BLaER1 treated with 17β-estradiol and CSF1 and Interleukin-3, amounts not matched to agents 10 nM and 100 nM (cell line): Measurements from ENCODE around the gene WHRN.

Source experiments
- H3K27ac ChIP-seq, 11 experiments: shearing (Covaris generic); formaldehyde crosslinking; 2 replicates each; pipeline ENCODE4 v1.8.1; 2022
- H3K27me3 ChIP-seq, 11 experiments: shearing (Covaris generic); formaldehyde crosslinking; 2 replicates each; pipeline ENCODE4 v1.8.1; 2022
- H3K36me3 ChIP-seq, 11 experiments: shearing (Covaris generic); formaldehyde crosslinking; 2 replicates each; pipeline ENCODE4 v1.8.1; 2022
- H3K4me1 ChIP-seq, 10 experiments: shearing (Covaris generic); formaldehyde crosslinking; 2 replicates each; pipeline ENCODE4 v1.8.1; 2022
- H3K4me2 ChIP-seq, 11 experiments: shearing (Covaris generic); formaldehyde crosslinking; 2 replicates each; pipeline ENCODE4 v1.8.1; 2022
- H3K4me3 ChIP-seq, 10 experiments: shearing (Covaris generic); formaldehyde crosslinking; 2 replicates each; pipeline ENCODE4 v1.8.1; 2022
- H3K9ac ChIP-seq, 11 experiments: shearing (Covaris generic); formaldehyde crosslinking; 2 replicates each; pipeline ENCODE4 v1.8.1; 2022
- H3K9me3 ChIP-seq, 11 experiments: shearing (Covaris generic); formaldehyde crosslinking; replicated peaks in 1 of 11; 2 replicates each; pipeline ENCODE4 v1.8.1; 2022
- H4K20me1 ChIP-seq, 11 experiments: shearing (Covaris generic); formaldehyde crosslinking; 2 replicates each; pipeline ENCODE4 v1.8.1; 2022
- Cebpa-rat ChIP-seq, 11 experiments: shearing (Covaris generic); IDR thresholded peaks; 2 replicates each; pipeline ENCODE4 v1.8.1; 2022

The WHRN gene

GRCh38 chr9:114372921-114373448 is 132.3 kb downstream of the WHRN start:
- H3K4me1 ChIP-seq = peaks cover 91 to 97% (median 94%) of the 10 kb centered on the region in 10 experiments
- H3K9ac ChIP-seq = peak overlapping the region; percentile 73 to 97 (median 89)
- peak; percentile 55 to 97 (median 92); a peak in 19 of 22 replicates for TF ChIP-seq Cebpa-rat (IDR thresholded peaks at IDR 0.05)
- peaks cover 59 to 81% (median 73%) of the 10 kb centered on the region in 11 experiments for H3K36me3 ChIP-seq
- no peaks in the 10 kb centered on the region for H3K27me3 ChIP-seq
- H3K4me2 ChIP-seq = peak overlapping the region; percentile 87 to 98 (median 94)
- H3K9me3 ChIP-seq = no peaks in the 10 kb centered on the region
- H4K20me1 ChIP-seq = peaks cover 0 to 4% (median 0%) of the 10 kb centered on the region in 11 experiments; a peak in 3 of 22 replicates
- peak overlapping the region; percentile 85 to 100 (median 99) for H3K27ac ChIP-seq
- peak overlapping the region in 8 of 10 experiments; percentile 10 to 62 (median 48); a peak in 14 of 20 replicates for H3K4me3 ChIP-seq

- Histone ChIP-seq H3K36me3 (peaks cover 59 to 81% (median 73%) of the 10 kb centered on the region in 11 experiments), H3K9ac (peak overlapping the region; percentile 73 to 97 (median 89)), H3K27me3 (no peaks in the 10 kb centered on the region), H3K27ac (peak overlapping the region; percentile 79 to 100 (median 99)), H3K4me3 (peak overlapping the region; percentile 10 to 62 (median 48); a peak in 17 of 20 replicates), H3K4me1 (peaks cover 91 to 97% (median 94%) of the 10 kb centered on the region in 10 experiments), H3K4me2 (peak overlapping the region; percentile 87 to 98 (median 94)), H3K9me3 (no peaks in the 10 kb centered on the region), H4K20me1 (no peaks in the 10 kb centered on the region)
- no peak for TF ChIP-seq Cebpa-rat (IDR thresholded peaks at IDR 0.05)
These were observed 133.0 kb downstream of the WHRN start for GRCh38 chr9:114371973-114372917.

- H3K9me3 ChIP-seq = no peaks in the 10 kb centered on the region
- peak overlapping the region; percentile 87 to 98 (median 94) for H3K4me2 ChIP-seq
- no peaks in the 10 kb centered on the region for H3K27me3 ChIP-seq
- H4K20me1 ChIP-seq = no peaks in the 10 kb centered on the region
- peak overlapping the region in 9 of 10 experiments; percentile 29 to 62 (median 48); a peak in 16 of 20 replicates for H3K4me3 ChIP-seq
- peak overlapping the region; percentile 73 to 97 (median 89); a peak in 21 of 22 replicates for H3K9ac ChIP-seq
- no peak for TF ChIP-seq Cebpa-rat (IDR thresholded peaks at IDR 0.05)
- peaks cover 91 to 97% (median 94%) of the 10 kb centered on the region in 10 experiments for H3K4me1 ChIP-seq
- H3K36me3 ChIP-seq = peaks cover 54 to 78% (median 69%) of the 10 kb centered on the region in 11 experiments
- peak overlapping the region; percentile 79 to 100 (median 99) for H3K27ac ChIP-seq
These were observed 133.8 kb downstream of the WHRN start for GRCh38 chr9:114371343-114371944.

- Histone ChIP-seq H3K27me3 (no peaks in the 10 kb centered on the region), H3K9ac (peak overlapping the region; percentile 30 to 97 (median 89); a peak in 19 of 22 replicates), H3K4me1 (peaks cover 93 to 99% (median 96%) of the 10 kb centered on the region in 10 experiments), H3K4me3 (peak overlapping the region in 7 of 10 experiments; percentile 34 to 62 (median 48); a peak in 13 of 20 replicates), H3K36me3 (peaks cover 54 to 78% (median 69%) of the 10 kb centered on the region in 11 experiments), H3K27ac (peak overlapping the region; percentile 79 to 100 (median 99); a peak in 21 of 22 replicates), H3K4me2 (peak overlapping the region; percentile 87 to 98 (median 94)), H4K20me1 (no peaks in the 10 kb centered on the region), H3K9me3 (no peaks in the 10 kb centered on the region)
- no peak for TF ChIP-seq Cebpa-rat (IDR thresholded peaks at IDR 0.05)
These were observed 134.3 kb downstream of the WHRN start for GRCh38 chr9:114370968-114371320.

GRCh38 chr9:114370251-114370967 is 134.9 kb downstream of the WHRN start:
- no peaks in the 10 kb centered on the region for H4K20me1 ChIP-seq
- peak overlapping the region in 8 of 10 experiments; percentile 5 to 57 (median 48); a peak in 16 of 20 replicates for H3K4me3 ChIP-seq
- peaks cover 96 to 100% (median 97%) of the 10 kb centered on the region in 10 experiments for H3K4me1 ChIP-seq
- TF ChIP-seq Cebpa-rat (IDR thresholded peaks at IDR 0.05) = no peak
- H3K9me3 ChIP-seq = no peaks in the 10 kb centered on the region; a peak in 1 of 22 replicates
- H3K4me2 ChIP-seq = peak overlapping the region; percentile 87 to 98 (median 94)
- H3K36me3 ChIP-seq = peaks cover 53 to 79% (median 71%) of the 10 kb centered on the region in 11 experiments
- no peaks in the 10 kb centered on the region for H3K27me3 ChIP-seq
- H3K9ac ChIP-seq = peak overlapping the region; percentile 73 to 97 (median 89)
- peak overlapping the region; percentile 73 to 100 (median 99) for H3K27ac ChIP-seq

DNA sequence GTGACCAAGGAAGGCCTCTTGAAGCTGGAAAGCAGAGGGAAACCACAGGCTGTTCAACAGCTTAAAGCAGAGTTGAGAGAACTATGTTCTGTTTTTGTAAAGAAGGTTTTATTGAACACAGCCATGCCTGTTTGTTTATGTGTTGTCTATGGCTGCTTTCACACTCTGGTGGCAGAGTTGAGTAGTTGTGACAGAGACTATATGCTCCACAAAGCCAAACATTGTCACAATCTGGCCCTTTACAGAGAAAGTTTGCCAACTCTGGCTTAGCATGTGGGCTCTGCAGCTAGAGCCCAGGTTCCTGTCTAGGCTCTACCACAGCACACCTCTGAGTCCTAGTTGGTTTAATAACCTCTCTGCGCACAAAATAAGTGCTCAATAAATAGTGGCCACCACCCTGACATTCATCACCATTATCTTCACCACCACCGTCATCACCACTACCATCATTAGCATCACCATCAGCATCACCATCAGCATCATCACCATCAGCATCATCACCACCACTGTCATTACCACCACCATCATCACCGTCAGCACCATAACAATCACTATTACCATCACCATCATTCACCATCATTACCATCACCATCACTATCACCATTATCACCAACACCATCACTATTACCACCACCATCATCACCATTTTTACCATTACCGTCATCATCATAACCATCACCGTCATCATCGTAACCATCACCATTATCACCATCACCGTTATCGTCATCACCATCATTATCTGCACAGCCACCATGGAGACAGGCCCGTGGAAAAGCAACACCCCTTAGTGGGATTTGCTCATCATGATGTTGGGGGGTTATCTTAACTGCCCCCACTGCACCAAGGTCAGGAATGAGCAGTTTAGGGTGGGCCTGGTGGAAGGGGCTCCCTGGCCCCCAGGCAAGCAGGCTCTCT is 135.8 kb downstream of the WHRN start:
- Histone ChIP-seq H3K4me3 (peak overlapping the region in 8 of 10 experiments; percentile 5 to 57 (median 44); a peak in 13 of 20 replicates), H3K4me1 (peaks cover 96 to 100% (median 97%) of the 10 kb centered on the region in 10 experiments), H3K27me3 (no peaks in the 10 kb centered on the region), H3K9me3 (peaks cover 0 to 6% (median 0%) of the 10 kb centered on the region in 11 experiments; a peak in 9 of 22 replicates), H3K36me3 (peaks cover 51 to 79% (median 68%) of the 10 kb centered on the region in 11 experiments), H3K9ac (peak overlapping the region; percentile 73 to 97 (median 89)), H3K4me2 (peak overlapping the region; percentile 87 to 98 (median 94)), H4K20me1 (no peaks in the 10 kb centered on the region), H3K27ac (peak overlapping the region; percentile 73 to 100 (median 99))
- no peak for TF ChIP-seq Cebpa-rat (IDR thresholded peaks at IDR 0.05)
